Activated CD4-positive, alpha-beta memory T cell treated with anti-CD3 and anti-CD28 coated beads for 36 hours (primary cell): ENCODE results near the gene PLXNA4. TPM values are rescaled to one million over a fixed set of nuclear protein-coding genes. Genes with fewer than 3 reads are reported as not detected.

Source experiments
- CTCF ChIA-PET: fragments of 350-600 bp; sonication (Branson Sonifier 250); formaldehyde crosslinking; loops from one replicate; lab custom pipeline; 2021; ENCODE audit warnings: antibody characterized with exemption, inconsistent platforms; lab: Charles Lee
- POLR2A ChIA-PET: fragments of 350-600 bp; sonication (Branson Sonifier 250); formaldehyde crosslinking; loops from one replicate; lab custom pipeline; 2021; ENCODE audit warnings: antibody characterized with exemption; lab: Charles Lee
- DNase-seq: peaks from one replicate; pipeline ENCODE4 v3.0.0-alpha.2; 2020
- H3K27ac Mint-ChIP-seq: one replicate; pipeline ENCODE4 v1.8.0; 2021; ENCODE audit warnings: mixed read lengths
- H3K27me3 Mint-ChIP-seq: one replicate; pipeline ENCODE4 v1.8.0; 2021; ENCODE audit warnings: mixed read lengths
- H3K36me3 Mint-ChIP-seq: one replicate; pipeline ENCODE4 v1.8.0; 2021; ENCODE audit warnings: mixed read lengths
- H3K4me1 Mint-ChIP-seq: one replicate; pipeline ENCODE4 v1.8.0; 2021; ENCODE audit warnings: low read depth, mixed read lengths
- H3K4me3 Mint-ChIP-seq: one replicate; pipeline ENCODE4 v1.8.0; 2021; ENCODE audit warnings: mild to moderate bottlenecking, mixed read lengths
- H3K9me3 Mint-ChIP-seq: one replicate; pipeline ENCODE4 v1.8.0; 2021; ENCODE audit warnings: mixed read lengths
- intact Hi-C: fragments of 100-400 bp; cut with micrococcal nuclease; formaldehyde crosslinking; loops from one replicate; pipeline ENCODE4 v1.15.1; 2023
- total RNA-seq, 2 experiments: library from RNA; stranded (reverse); gene quantifications; one replicate each; pipeline ENCODE4 v1.2.3, GENCODE V29; 2021

The PLXNA4 gene
- total RNA-seq, 2 experiments from 2014 or later, result 0.17 to 0.24 TPM

DNA sequence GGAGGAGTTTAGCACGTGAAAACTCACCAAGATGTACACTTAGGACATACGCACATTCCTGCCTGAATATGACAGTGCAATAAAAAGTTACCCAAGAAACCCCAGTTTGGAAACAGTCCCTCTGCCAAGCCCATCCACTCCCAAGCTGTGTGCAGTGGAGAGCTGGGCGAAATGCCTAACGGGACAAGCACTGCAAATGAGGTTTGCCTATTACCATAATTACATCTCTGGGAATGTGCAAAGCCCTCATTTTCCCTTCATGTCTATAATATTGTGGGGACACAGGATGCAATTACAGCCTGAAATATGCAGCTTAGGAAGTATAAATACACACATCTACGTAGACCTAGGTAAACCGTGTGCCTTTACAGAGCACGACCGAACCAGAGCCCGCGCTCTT is 117.5 kb downstream of the PLXNA4 start:
- H3K36me3 Mint-ChIP-seq, result no peaks in the 10 kb centered on the region
- no peak for DNase-seq
- no peak overlapping the region for H3K27ac Mint-ChIP-seq
- H3K9me3 Mint-ChIP-seq, result no peaks in the 10 kb centered on the region
- no peak overlapping the region for H3K4me3 Mint-ChIP-seq
- H3K27me3 Mint-ChIP-seq, result no peaks in the 10 kb centered on the region
- CTCF ChIA-PET, result no interaction called here
- peaks cover 33% of the 10 kb centered on the region for H3K4me1 Mint-ChIP-seq
- intact Hi-C loops, result no loop called here
- POLR2A ChIA-PET, result no interaction called here

DNA sequence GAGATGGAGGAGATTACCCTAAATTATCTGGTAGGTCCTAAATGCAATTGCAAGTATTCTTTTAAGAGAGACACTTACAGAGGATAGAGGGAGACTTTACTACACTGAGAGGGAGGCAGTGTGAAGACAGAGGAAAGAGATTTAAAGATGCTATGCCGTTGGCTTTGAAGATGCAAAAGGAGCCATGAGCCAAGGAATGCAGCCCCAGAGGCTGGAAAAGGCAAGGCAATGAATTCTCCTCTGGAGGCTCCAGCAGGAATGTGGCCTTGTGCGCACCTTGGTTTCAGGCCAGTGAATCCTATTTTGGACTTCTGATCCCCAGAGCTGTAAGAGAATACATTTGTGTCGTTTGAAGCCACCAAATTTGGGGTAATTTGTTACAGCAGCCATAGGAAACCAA is 118.6 kb downstream of the PLXNA4 start:
- peaks cover 34% of the 10 kb centered on the region for H3K4me1 Mint-ChIP-seq
- ChIA-PET CTCF (no interaction called here), POLR2A (no interaction called here)
- DNase-seq, result no peak
- H3K9me3 Mint-ChIP-seq, result no peaks in the 10 kb centered on the region
- no peak overlapping the region for H3K27ac Mint-ChIP-seq
- H3K36me3 Mint-ChIP-seq, result no peaks in the 10 kb centered on the region
- H3K27me3 Mint-ChIP-seq, result no peaks in the 10 kb centered on the region
- H3K4me3 Mint-ChIP-seq, result no peak overlapping the region
- intact Hi-C loops, result no loop called here

DNA sequence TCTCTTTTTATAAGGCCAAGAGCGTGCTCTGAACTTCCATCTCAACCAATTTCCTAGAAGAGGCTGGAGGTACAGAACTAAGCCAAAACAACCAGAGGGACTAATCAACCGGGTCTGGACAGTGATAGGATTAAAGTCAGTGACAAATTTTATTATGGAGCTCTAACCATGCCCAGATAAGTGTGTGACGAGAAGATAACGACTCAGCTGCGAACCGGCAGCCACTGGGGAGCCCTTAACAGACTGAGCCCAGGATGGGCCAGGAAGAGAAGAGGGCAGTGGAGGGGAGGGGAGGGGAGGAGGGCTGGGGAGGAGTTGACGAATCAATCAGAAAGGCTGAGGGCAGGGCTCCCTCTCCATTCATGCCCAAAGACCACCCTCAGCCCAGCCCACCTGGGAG is 119.9 kb downstream of the PLXNA4 start:
- POLR2A ChIA-PET, result no interaction called here
- H3K4me3 Mint-ChIP-seq, result no peak overlapping the region
- peaks cover 32% of the 10 kb centered on the region for H3K4me1 Mint-ChIP-seq
- intact Hi-C loops, result no loop called here
- H3K27me3 Mint-ChIP-seq, result no peaks in the 10 kb centered on the region
- no peak for DNase-seq
- H3K9me3 Mint-ChIP-seq, result no peaks in the 10 kb centered on the region
- H3K27ac Mint-ChIP-seq, result no peak overlapping the region
- CTCF ChIA-PET, result no interaction called here
- H3K36me3 Mint-ChIP-seq, result no peaks in the 10 kb centered on the region

DNA sequence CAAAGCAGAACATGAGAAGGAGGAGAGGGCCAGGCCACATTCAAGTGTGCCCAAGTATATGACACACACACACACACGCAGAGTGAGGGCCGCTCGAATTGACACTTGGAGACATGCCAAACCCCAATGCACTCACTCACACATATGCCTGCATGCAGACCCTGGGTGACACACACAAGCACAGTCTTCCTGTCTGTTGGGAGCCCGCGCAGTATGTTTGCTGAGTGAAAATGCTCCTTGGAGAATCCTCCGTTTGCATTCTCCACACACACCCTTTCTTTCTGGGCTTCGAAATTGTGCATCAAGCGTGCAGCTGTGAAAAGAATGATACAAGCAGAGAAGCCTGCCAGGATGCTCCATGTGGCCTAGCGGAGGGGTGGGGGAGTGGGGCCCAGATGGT is 120.9 kb downstream of the PLXNA4 start:
- intact Hi-C loops, result no loop called here
- H3K4me3 Mint-ChIP-seq, result no peak overlapping the region
- H3K27ac Mint-ChIP-seq, result no peak overlapping the region
- CTCF ChIA-PET, result no interaction called here
- no peaks in the 10 kb centered on the region for H3K9me3 Mint-ChIP-seq
- no peaks in the 10 kb centered on the region for H3K36me3 Mint-ChIP-seq
- DNase-seq, result peak; percentile 30
- peaks cover 32% of the 10 kb centered on the region for H3K4me1 Mint-ChIP-seq
- POLR2A ChIA-PET, result no interaction called here
- H3K27me3 Mint-ChIP-seq, result no peaks in the 10 kb centered on the region

DNA sequence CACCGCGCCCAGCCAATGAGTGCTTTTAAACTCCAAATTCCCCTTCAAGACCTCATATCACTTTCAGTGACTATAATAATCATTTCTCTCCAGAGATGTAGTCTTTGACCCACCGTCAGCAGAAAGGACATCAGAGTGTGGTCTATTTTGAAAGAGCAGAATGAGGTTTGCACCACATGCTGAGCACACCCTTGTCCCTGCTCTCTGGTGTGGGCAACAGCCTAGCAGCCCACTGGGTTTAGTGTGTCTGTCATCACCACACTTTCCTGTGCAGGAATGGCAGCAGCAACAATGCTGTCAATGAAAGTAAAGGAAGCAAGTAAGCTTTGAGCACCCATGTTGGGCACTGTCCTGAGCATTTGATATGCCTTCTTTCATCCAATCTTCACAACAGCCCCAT is 122.4 kb downstream of the PLXNA4 start:
- H3K4me1 Mint-ChIP-seq, result peaks cover 43% of the 10 kb centered on the region
- ChIA-PET CTCF (no interaction called here), POLR2A (no interaction called here)
- no peaks in the 10 kb centered on the region for H3K36me3 Mint-ChIP-seq
- no peak for DNase-seq
- H3K27me3 Mint-ChIP-seq, result no peaks in the 10 kb centered on the region
- no peak overlapping the region for H3K4me3 Mint-ChIP-seq
- no peak overlapping the region for H3K27ac Mint-ChIP-seq
- H3K9me3 Mint-ChIP-seq, result no peaks in the 10 kb centered on the region
- intact Hi-C loops, result no loop called here

DNA sequence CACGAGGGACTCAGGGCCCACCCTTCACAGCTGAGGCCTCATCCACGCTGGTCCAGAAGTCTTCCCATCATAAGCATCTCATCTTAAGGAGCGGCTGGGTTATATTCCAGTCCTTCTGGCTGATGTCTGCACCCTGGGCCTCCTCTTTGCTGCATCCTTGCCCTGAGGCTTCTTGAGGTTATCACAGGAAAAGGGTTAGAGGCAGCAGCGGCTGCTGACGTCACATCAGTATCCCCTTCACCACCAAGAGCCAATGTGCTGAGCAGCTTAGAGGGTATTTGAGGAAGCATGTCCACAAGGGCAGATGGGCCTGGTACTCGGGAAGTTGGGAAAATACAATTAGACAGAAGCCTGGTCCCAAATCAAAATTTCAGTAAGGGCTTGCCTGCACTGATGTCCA is 125.1 kb downstream of the PLXNA4 start:
- ChIA-PET CTCF (no interaction called here), POLR2A (no interaction called here)
- no peak overlapping the region for H3K4me3 Mint-ChIP-seq
- H3K9me3 Mint-ChIP-seq, result no peaks in the 10 kb centered on the region
- DNase-seq, result no peak
- H3K4me1 Mint-ChIP-seq, result peaks cover 48% of the 10 kb centered on the region
- H3K36me3 Mint-ChIP-seq, result no peaks in the 10 kb centered on the region
- intact Hi-C loops, result loop anchor here (2.0 kb wide), 2 partner anchors 20 to 76 kb away; no protein-coding TSS in a partner anchor
- no peaks in the 10 kb centered on the region for H3K27me3 Mint-ChIP-seq
- H3K27ac Mint-ChIP-seq, result no peak overlapping the region

DNA sequence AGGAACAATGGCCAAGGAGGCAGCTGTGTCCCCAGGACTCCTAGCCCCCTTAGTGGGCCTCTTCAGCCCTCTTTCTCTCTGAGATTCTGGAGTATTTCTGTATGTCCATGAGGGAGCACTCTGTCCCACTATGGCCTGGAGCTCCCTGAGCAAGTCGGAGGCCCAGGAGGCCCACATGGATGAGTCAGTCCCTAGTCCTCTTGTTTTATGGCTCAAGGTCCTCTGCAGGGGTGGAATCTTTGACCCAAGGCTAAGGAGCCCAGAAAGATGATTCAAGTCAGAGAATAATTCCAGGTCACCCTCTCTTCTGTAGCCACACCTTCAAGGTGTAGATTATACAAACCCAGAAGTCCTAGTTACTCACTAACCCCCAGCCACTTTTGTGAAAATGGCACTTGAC is 125.6 kb downstream of the PLXNA4 start:
- Mint-ChIP-seq H3K27me3 (no peaks in the 10 kb centered on the region), H3K4me1 (peaks cover 49% of the 10 kb centered on the region), H3K9me3 (no peaks in the 10 kb centered on the region), H3K4me3 (no peak overlapping the region), H3K36me3 (no peaks in the 10 kb centered on the region), H3K27ac (no peak overlapping the region)
- intact Hi-C loops, result loop anchor here (1.0 to 2.0 kb wide), 5 partner anchors 11 to 98 kb away; no protein-coding TSS in a partner anchor
- POLR2A ChIA-PET, result interaction anchor here (1.0 to 1.6 kb wide), 2 partner anchors 12 to 14 kb away, joined by 3 to 8 read pairs; no protein-coding TSS in a partner anchor
- CTCF ChIA-PET, result interaction anchor here (0.6 kb wide), 1 partner anchor 9 kb away, joined by 3 read pairs; no protein-coding TSS in a partner anchor
- no peak for DNase-seq

DNA sequence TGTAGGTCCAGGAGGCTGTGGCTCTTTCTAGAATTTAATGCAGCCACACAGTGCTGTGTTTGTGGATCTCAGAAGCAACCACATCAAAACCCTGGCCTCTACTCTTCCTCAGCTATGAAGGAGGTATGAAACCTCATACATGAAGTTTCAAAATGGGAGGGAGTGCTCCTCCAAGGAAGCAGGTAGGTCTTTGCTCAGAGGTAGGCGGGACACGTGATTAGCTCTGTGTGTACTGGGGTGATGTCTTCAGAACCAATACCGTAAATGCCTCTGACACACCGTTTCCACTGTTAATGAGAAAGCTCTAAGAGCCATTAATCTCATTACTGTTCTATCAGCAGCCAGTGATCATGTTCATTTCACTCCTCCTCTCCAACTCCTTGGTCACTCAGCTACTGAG is 126.1 kb downstream of the PLXNA4 start:
- H3K27me3 Mint-ChIP-seq, result peaks cover 2% of the 10 kb centered on the region
- no peaks in the 10 kb centered on the region for H3K9me3 Mint-ChIP-seq
- peaks cover 46% of the 10 kb centered on the region for H3K4me1 Mint-ChIP-seq
- no peak overlapping the region for H3K27ac Mint-ChIP-seq
- CTCF ChIA-PET, result interaction anchor here (0.6 to 1.8 kb wide), 2 partner anchors 9 to 13 kb away, joined by 3 to 6 read pairs; no protein-coding TSS in a partner anchor
- peak; percentile 63 for DNase-seq
- POLR2A ChIA-PET, result interaction anchor here (0.6 to 1.6 kb wide), 3 partner anchors 10 to 14 kb away, joined by 3 to 8 read pairs (median 3); no protein-coding TSS in a partner anchor
- no peak overlapping the region for H3K4me3 Mint-ChIP-seq
- intact Hi-C loops, result loop anchor here (1.0 to 2.0 kb wide), 5 partner anchors 11 to 98 kb away; no protein-coding TSS in a partner anchor
- H3K36me3 Mint-ChIP-seq, result no peaks in the 10 kb centered on the region

DNA sequence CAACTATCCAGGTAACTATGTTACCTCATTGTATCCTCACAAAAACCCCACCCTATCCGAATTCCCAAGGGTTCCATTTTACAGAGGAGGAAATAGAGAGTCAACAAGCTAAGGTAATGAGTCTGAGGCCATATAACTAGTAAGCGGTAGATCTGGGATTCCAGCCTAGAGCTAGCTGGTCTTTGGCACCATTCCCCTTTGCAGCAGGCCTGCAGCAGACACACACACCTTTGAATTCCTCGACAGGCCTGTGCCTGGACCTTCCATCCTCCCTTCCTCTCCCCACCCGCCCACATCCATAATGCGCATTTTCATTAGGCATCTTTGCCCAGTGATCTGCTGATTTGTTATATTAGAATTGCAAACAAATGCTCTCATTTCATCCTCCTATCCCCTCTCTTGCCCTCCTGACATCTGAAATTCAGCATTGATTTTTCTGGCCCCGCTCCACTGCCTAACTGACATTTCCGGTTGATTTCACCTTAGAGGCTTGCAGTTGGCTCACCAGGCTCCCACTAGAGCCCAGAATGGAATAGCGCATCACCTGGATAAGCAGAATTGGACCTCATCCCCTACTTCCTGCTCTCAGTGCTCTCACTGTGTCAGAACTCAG is 129.5 kb downstream of the PLXNA4 start:
- CTCF ChIA-PET, result no interaction called here
- no peak overlapping the region for H3K4me3 Mint-ChIP-seq

DNA sequence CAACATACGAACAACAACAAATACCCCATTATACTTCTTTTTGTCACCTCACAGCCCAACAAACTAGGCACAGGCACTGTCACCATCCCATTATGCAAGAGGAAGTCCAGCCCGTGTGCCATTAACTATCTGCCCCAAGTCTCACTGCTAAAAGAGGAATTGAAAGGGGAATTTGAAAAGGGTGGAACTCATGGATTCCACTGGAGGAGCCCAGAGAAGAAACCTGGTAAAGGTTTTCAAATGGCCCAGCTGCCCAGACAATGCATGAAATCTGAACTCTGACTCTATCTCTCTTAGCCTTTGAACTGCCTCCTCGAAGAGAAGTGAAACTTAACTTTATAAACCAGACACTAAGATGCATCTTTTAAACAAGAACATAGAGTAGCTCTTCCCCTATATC is 130.0 kb downstream of the PLXNA4 start:
- intact Hi-C loops, result no loop called here
- no peak overlapping the region for H3K4me3 Mint-ChIP-seq
- no peak overlapping the region for H3K27ac Mint-ChIP-seq
- DNase-seq, result no peak
- ChIA-PET POLR2A (no interaction called here), CTCF (no interaction called here)
- no peaks in the 10 kb centered on the region for H3K9me3 Mint-ChIP-seq
- H3K27me3 Mint-ChIP-seq, result peaks cover 3% of the 10 kb centered on the region
- H3K36me3 Mint-ChIP-seq, result no peaks in the 10 kb centered on the region
- peaks cover 30% of the 10 kb centered on the region for H3K4me1 Mint-ChIP-seq

More for the DNA sequence above, 129.5 kb downstream of the PLXNA4 start:
- Mint-ChIP-seq H3K9me3 (no peaks in the 10 kb centered on the region), H3K36me3 (no peaks in the 10 kb centered on the region), H3K4me1 (peaks cover 34% of the 10 kb centered on the region), H3K27ac (no peak overlapping the region), H3K27me3 (peaks cover 3% of the 10 kb centered on the region)
- POLR2A ChIA-PET, result no interaction called here
- no peak for DNase-seq
- intact Hi-C loops, result no loop called here

DNA sequence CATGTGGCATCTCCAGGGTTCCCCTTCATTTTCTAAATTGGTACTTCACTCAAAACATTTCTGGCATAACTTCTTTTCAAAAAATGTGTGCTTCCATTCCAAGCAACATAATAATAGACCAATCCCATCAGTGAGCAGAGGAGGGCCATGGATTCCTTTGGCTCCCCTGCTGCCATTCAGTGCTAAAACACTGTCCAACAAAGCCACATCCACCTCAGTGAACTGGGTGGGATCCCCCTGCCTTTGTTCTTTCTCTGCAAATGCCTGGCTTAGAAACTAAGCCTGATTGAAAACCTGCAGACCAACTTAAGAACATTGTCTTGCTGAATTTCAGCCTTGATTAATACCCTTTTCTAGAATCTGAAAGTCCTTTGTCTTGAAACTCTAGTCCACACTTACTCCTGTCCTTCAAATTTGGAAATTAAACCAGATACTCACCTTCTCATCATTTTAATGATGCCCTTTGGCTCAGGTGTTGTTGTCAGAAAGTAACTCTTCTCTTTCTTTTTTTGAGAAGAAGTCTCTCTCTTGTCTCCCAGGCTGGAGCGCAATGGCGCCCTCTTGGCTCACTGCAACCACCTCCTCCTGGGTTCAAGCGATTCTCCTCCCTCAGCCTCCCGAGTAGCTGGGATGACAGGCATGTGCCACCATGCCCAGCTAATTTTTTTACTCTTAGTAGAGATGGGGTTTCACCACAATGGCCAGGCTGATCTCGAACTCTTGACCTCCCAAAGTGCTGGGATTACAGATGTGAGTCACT is 132.3 kb downstream of the PLXNA4 start:
- H3K36me3 Mint-ChIP-seq, result no peaks in the 10 kb centered on the region
- H3K4me3 Mint-ChIP-seq, result no peak overlapping the region
- DNase-seq, result no peak
- H3K27ac Mint-ChIP-seq, result no peak overlapping the region
- intact Hi-C loops, result no loop called here
- peaks cover 19% of the 10 kb centered on the region for H3K4me1 Mint-ChIP-seq
- ChIA-PET CTCF (no interaction called here), POLR2A (no interaction called here)
- peaks cover 3% of the 10 kb centered on the region for H3K27me3 Mint-ChIP-seq
- no peaks in the 10 kb centered on the region for H3K9me3 Mint-ChIP-seq

DNA sequence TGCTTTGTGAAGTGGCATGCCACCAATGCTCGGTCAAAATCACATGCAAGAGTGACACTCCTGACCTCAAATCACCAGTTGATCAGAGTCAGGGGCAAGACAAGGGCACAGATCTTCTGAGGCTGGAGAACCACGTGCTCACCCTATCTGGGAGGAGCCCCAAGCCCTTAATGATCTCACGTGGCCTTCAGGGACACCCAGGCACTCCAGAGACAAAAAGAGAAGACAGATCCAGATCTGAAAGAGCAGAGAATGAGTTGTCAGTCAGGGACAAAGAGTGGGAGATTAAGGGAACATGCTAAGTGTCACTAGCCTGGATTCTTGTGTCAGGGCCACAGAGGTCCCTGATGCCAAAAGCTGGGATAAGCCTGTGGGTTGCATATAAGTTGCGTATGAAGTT is 134.3 kb downstream of the PLXNA4 start:
- Mint-ChIP-seq H3K4me3 (no peak overlapping the region), H3K27ac (no peak overlapping the region), H3K36me3 (no peaks in the 10 kb centered on the region), H3K9me3 (no peaks in the 10 kb centered on the region), H3K27me3 (peaks cover 3% of the 10 kb centered on the region), H3K4me1 (peaks cover 36% of the 10 kb centered on the region)
- intact Hi-C loops, result no loop called here
- no peak for DNase-seq
- ChIA-PET CTCF (interaction anchor here (0.8 kb wide), 1 partner anchor 9 kb away, joined by 3 read pairs; no protein-coding TSS in a partner anchor), POLR2A (no interaction called here)
